Astrocyte (in vitro differentiated cells and primary cell): Measurements from ENCODE around the gene AKAP17A. TPM values are rescaled to one million over a fixed set of nuclear protein-coding genes. Genes with fewer than 3 reads are reported as not detected.

Experiments used
- DNase-seq: peaks from one replicate; pipeline ENCODE4 v3.0.0-alpha.2; 2010; ENCODE audit warnings: low read depth
- FAIRE-seq: peaks from 2 replicates; lab custom pipeline; 2011; peaks lifted over from hg19 to GRCh38; lab: Jason Lieb, UNC
- H2AFZ ChIP-seq: 2 replicates; pipeline ENCODE4 v1.6.0; 2012; ENCODE audit warnings: low read depth, low read length, inconsistent platforms
- H3K27ac ChIP-seq: 2 replicates; pipeline ENCODE4 v1.5.1; 2011; ENCODE audit warnings: low read depth, low read length, inconsistent platforms
- H3K27me3 ChIP-seq: 2 replicates; pipeline ENCODE4 v1.6.0; 2011; ENCODE audit warnings: low read length, inconsistent platforms; ENCODE audit not compliant: insufficient read depth
- H3K36me3 ChIP-seq: 2 replicates; pipeline ENCODE4 v1.5.1; 2011; ENCODE audit warnings: low read length, inconsistent platforms; ENCODE audit not compliant: insufficient read depth
- H3K4me1 ChIP-seq: 2 replicates; pipeline ENCODE4 v1.5.1; 2011; ENCODE audit warnings: low read length, inconsistent platforms; ENCODE audit not compliant: insufficient read depth
- H3K4me2 ChIP-seq: 2 replicates; pipeline ENCODE4 v1.6.0; 2012; ENCODE audit warnings: low read length, inconsistent platforms
- H3K4me3 ChIP-seq: 2 replicates; pipeline ENCODE4 v1.5.1; 2011; ENCODE audit warnings: low read depth, mild to moderate bottlenecking, low read length, inconsistent platforms; ENCODE audit not compliant: insufficient read depth
- H3K79me2 ChIP-seq: 2 replicates; pipeline ENCODE4 v1.6.0; 2012; ENCODE audit warnings: mild to moderate bottlenecking, low read length, inconsistent platforms; ENCODE audit not compliant: insufficient read depth
- H3K9ac ChIP-seq: 2 replicates; pipeline ENCODE4 v1.6.0; 2012; ENCODE audit warnings: mild to moderate bottlenecking, low read length, inconsistent platforms
- H3K9me3 ChIP-seq: 2 replicates; pipeline ENCODE4 v1.5.1; 2012; ENCODE audit warnings: low read depth, mild to moderate bottlenecking, low read length, inconsistent platforms; ENCODE audit not compliant: insufficient read depth
- H4K20me1 ChIP-seq: 2 replicates; pipeline ENCODE4 v1.6.0; 2012; ENCODE audit warnings: low read length, inconsistent platforms; ENCODE audit not compliant: insufficient read depth
- H3K27ac Mint-ChIP-seq: one replicate; pipeline ENCODE4 v1.8.0; 2021; ENCODE audit warnings: mild to moderate bottlenecking, mixed read lengths; ENCODE audit not compliant: unreplicated experiment
- H3K27me3 Mint-ChIP-seq: one replicate; pipeline ENCODE4 v1.8.0; 2021; ENCODE audit warnings: low read depth, mixed read lengths; ENCODE audit not compliant: unreplicated experiment
- H3K36me3 Mint-ChIP-seq: one replicate; pipeline ENCODE4 v1.8.0; 2021; ENCODE audit warnings: low read depth, mixed read lengths; ENCODE audit not compliant: unreplicated experiment
- H3K4me1 Mint-ChIP-seq: one replicate; pipeline ENCODE4 v1.8.0; 2021; ENCODE audit warnings: low read depth, mixed read lengths; ENCODE audit not compliant: unreplicated experiment
- H3K4me3 Mint-ChIP-seq: one replicate; pipeline ENCODE4 v1.8.0; 2021; ENCODE audit warnings: mild to moderate bottlenecking, moderate library complexity, mixed read lengths; ENCODE audit not compliant: unreplicated experiment
- H3K9me3 Mint-ChIP-seq: one replicate; pipeline ENCODE4 v1.8.0; 2021; ENCODE audit warnings: mild to moderate bottlenecking, mixed read lengths; ENCODE audit not compliant: unreplicated experiment
- CTCF ChIP-seq: IDR thresholded peaks from 2 replicates; pipeline ENCODE4 v1.5.1; 2011; ENCODE audit warnings: low read depth, mild to moderate bottlenecking, inconsistent platforms, low read length, moderate library complexity; ENCODE audit not compliant: insufficient read depth
- EZH2 ChIP-seq: IDR thresholded peaks from 2 replicates; pipeline ENCODE4 v1.6.1; 2012; ENCODE audit warnings: mild to moderate bottlenecking, low read length, inconsistent platforms; ENCODE audit not compliant: insufficient read depth
- total RNA-seq: library from RNA; stranded (reverse); gene quantifications from 2 replicates; pipeline ENCODE4 v1.2.1, GENCODE V29; 2021

The AKAP17A gene
- total RNA-seq, 1 donor from 2014 or later: 15.9 TPM

DNA sequence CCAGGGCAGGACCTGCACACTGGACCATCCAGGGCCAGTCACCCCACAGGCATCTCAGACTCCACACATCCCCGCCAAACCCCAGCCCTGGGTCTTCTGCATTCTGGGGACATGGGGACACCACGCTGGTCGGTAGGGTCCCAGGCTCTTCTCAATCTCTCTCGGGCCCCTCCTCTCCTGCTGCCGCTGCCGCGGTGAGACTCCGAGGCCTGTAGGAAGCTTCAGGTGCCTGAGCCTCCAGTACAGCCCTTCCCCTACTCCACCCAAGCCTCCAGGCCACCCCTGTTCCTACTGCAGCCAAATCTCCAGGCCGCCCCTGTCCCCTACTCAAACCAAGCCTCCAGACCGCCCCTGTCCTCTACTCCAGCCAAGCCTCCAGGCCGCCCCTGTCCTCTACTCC is 17.9 kb downstream of the AKAP17A start:
- no peak for DNase-seq
- Mint-ChIP-seq H3K27ac (no peak overlapping the region), H3K9me3 (peaks cover 2% of the 10 kb centered on the region), H3K27me3 (peaks cover 3% of the 10 kb centered on the region), H3K4me1 (no peaks in the 10 kb centered on the region), H3K36me3 (no peaks in the 10 kb centered on the region), H3K4me3 (no peak overlapping the region)
- no peak overlapping the region for H3K27ac ChIP-seq
- FAIRE-seq: no peak
- H3K4me2 ChIP-seq: no peak overlapping the region
- no peaks in the 10 kb centered on the region for H3K36me3 ChIP-seq
- no peaks in the 10 kb centered on the region for H3K9me3 ChIP-seq
- H3K27me3 ChIP-seq: no peaks in the 10 kb centered on the region
- TF ChIP-seq CTCF (no peak), EZH2 (no peak)
- no peaks in the 10 kb centered on the region for H3K4me1 ChIP-seq
- H3K4me3 ChIP-seq: no peak overlapping the region
- no peak overlapping the region for H2AFZ ChIP-seq
- no peaks in the 10 kb centered on the region for H3K79me2 ChIP-seq
- H4K20me1 ChIP-seq: peaks cover 7% of the 10 kb centered on the region
- no peak overlapping the region for H3K9ac ChIP-seq

DNA sequence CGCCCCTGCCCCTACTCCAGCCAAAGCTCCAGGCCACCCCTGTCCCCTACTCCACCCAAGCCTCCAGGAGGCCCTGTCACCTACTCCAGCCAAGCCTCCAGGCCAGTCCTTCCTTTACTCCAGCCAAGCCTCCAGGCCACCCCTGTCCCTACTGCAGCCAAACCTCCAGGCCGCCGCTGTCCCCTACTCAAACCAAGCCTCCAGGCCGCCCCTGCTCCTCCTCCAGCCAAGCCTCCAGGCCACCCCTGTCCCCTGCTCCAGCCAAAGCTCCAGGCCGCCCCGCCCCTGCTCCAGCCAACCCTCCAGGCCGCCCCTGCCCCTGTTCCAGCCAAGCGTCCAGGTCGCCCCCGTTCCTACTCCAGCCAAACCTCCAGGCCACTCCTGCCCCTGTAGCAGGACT is 18.4 kb downstream of the AKAP17A start:
- TF ChIP-seq CTCF (no peak), EZH2 (no peak)

GRCh38 chrX:1610166-1610565 is 18.8 kb downstream of the AKAP17A start:
- H3K4me1 Mint-ChIP-seq: no peaks in the 10 kb centered on the region
- no peaks in the 10 kb centered on the region for H3K36me3 Mint-ChIP-seq
- no peaks in the 10 kb centered on the region for H3K27me3 ChIP-seq
- peaks cover 2% of the 10 kb centered on the region for H3K9me3 Mint-ChIP-seq
- no peaks in the 10 kb centered on the region for H4K20me1 ChIP-seq
- no peaks in the 10 kb centered on the region for H3K36me3 ChIP-seq
- H3K4me3 ChIP-seq: no peak overlapping the region
- no peak overlapping the region for H3K9ac ChIP-seq
- no peak for TF ChIP-seq CTCF
- no peak for TF ChIP-seq EZH2
- no peak overlapping the region for H3K27ac Mint-ChIP-seq
- H2AFZ ChIP-seq: no peak overlapping the region
- DNase-seq (no peak), FAIRE-seq (no peak)
- H3K4me3 Mint-ChIP-seq: no peak overlapping the region
- H3K4me1 ChIP-seq: no peaks in the 10 kb centered on the region
- no peaks in the 10 kb centered on the region for H3K79me2 ChIP-seq
- no peaks in the 10 kb centered on the region for H3K9me3 ChIP-seq
- no peak overlapping the region for H3K27ac ChIP-seq
- H3K4me2 ChIP-seq: no peak overlapping the region
- peaks cover 3% of the 10 kb centered on the region for H3K27me3 Mint-ChIP-seq

More for the DNA sequence above, 18.4 kb downstream of the AKAP17A start:
- no peak overlapping the region for H2AFZ ChIP-seq
- H3K9ac ChIP-seq: no peak overlapping the region
- no peaks in the 10 kb centered on the region for H3K4me1 ChIP-seq
- no peaks in the 10 kb centered on the region for H3K36me3 Mint-ChIP-seq
- no peaks in the 10 kb centered on the region for H3K9me3 ChIP-seq
- H3K4me2 ChIP-seq: no peak overlapping the region
- H3K79me2 ChIP-seq: no peaks in the 10 kb centered on the region
- no peak overlapping the region for H3K27ac Mint-ChIP-seq
- peaks cover 2% of the 10 kb centered on the region for H3K9me3 Mint-ChIP-seq
- FAIRE-seq (no peak), DNase-seq (no peak)
- H3K36me3 ChIP-seq: no peaks in the 10 kb centered on the region
- no peak overlapping the region for H3K27ac ChIP-seq
- H3K4me3 ChIP-seq: no peak overlapping the region
- H3K4me3 Mint-ChIP-seq: no peak overlapping the region
- no peaks in the 10 kb centered on the region for H3K27me3 ChIP-seq
- peaks cover 3% of the 10 kb centered on the region for H3K27me3 Mint-ChIP-seq
- H3K4me1 Mint-ChIP-seq: no peaks in the 10 kb centered on the region
- H4K20me1 ChIP-seq: peaks cover 4% of the 10 kb centered on the region
